PFSK-1 (cell line): ENCODE data around the gene EVI5.

Experiments
- POLR2AphosphoS5 ChIP-seq: IDR thresholded peaks from 2 replicates; pipeline ENCODE4 v1.6.1; 2012; ENCODE audit warnings: low read depth, mild to moderate bottlenecking, control low read depth, low read length, moderate library complexity
- SIN3A ChIP-seq: IDR thresholded peaks from 2 replicates; pipeline ENCODE4 v1.6.1; 2012; ENCODE audit warnings: mild to moderate bottlenecking, low read length, moderate library complexity, borderline replicate concordance; ENCODE audit not compliant: insufficient read depth
- TAF1 ChIP-seq: IDR thresholded peaks from 2 replicates; pipeline ENCODE4 v1.6.1; 2012; ENCODE audit warnings: low read length, control low read depth, borderline replicate concordance; ENCODE audit not compliant: insufficient read depth
- TF ChIP-seq, protein P1 (sequence below), 2 experiments: IDR thresholded peaks; 2 replicates each; pipeline versions ENCODE4 v1.6.1 to v1.8.0; 2011 to 2012; ENCODE audit warnings: low read depth in 2 of 2, low read length in 2 of 2, control low read depth in 1 of 2, inconsistent platforms in 1 of 2, mild to moderate bottlenecking in 1 of 2, moderate library complexity in 1 of 2; ENCODE audit not compliant: insufficient read depth in 1 of 2

DNA sequence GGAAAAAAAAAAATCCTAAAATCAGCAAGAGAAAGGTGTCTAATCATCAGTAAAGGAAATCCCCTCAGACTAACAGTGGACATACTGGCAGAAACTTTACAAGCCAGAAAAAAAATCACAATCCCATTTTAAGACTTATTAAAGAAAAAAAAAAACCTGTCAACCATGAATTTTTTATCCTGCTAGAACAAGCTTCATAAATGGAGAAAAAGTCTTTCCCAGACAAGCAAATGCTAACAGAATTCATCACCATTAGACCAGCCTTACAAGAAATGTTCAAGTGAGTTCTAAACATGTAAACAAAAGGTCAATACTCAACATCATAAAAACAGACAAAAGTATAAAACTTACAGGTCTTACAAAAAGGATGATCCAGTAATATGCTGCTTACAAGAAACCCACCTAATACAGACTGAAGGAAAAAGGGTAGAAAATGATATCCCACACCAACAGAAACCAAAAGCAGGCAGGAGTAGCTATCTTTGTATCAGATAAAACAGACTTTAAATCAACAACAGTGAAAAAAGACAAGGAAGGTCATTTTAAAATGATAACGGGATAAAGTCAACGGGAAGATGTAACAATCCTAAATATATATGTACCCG, 129.6 kb downstream of the EVI5 start:
- TF ChIP-seq SIN3A (no peak), POLR2AphosphoS5 (no peak), TAF1 (no peak)
- TF ChIP-seq, protein P1, sequence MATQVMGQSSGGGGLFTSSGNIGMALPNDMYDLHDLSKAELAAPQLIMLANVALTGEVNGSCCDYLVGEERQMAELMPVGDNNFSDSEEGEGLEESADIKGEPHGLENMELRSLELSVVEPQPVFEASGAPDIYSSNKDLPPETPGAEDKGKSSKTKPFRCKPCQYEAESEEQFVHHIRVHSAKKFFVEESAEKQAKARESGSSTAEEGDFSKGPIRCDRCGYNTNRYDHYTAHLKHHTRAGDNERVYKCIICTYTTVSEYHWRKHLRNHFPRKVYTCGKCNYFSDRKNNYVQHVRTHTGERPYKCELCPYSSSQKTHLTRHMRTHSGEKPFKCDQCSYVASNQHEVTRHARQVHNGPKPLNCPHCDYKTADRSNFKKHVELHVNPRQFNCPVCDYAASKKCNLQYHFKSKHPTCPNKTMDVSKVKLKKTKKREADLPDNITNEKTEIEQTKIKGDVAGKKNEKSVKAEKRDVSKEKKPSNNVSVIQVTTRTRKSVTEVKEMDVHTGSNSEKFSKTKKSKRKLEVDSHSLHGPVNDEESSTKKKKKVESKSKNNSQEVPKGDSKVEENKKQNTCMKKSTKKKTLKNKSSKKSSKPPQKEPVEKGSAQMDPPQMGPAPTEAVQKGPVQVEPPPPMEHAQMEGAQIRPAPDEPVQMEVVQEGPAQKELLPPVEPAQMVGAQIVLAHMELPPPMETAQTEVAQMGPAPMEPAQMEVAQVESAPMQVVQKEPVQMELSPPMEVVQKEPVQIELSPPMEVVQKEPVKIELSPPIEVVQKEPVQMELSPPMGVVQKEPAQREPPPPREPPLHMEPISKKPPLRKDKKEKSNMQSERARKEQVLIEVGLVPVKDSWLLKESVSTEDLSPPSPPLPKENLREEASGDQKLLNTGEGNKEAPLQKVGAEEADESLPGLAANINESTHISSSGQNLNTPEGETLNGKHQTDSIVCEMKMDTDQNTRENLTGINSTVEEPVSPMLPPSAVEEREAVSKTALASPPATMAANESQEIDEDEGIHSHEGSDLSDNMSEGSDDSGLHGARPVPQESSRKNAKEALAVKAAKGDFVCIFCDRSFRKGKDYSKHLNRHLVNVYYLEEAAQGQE (IDR thresholded peaks at IDR 0.05; ENCODE audit: insufficient read depth in 1 of 2, low read depth in 2 of 2, low read length in 2 of 2), result no peak
